ENCODE data around the gene MYH9.
"Not testable (repeated sequence)": the region's sequence is repeated elsewhere in the genome, so short reads cannot be mapped to it uniquely, and the experiment has no call there.

GRCh38 chr22:36251979-36252608, 135.7 kb downstream of the MYH9 start:
- TF ChIP-seq, protein P1, sequence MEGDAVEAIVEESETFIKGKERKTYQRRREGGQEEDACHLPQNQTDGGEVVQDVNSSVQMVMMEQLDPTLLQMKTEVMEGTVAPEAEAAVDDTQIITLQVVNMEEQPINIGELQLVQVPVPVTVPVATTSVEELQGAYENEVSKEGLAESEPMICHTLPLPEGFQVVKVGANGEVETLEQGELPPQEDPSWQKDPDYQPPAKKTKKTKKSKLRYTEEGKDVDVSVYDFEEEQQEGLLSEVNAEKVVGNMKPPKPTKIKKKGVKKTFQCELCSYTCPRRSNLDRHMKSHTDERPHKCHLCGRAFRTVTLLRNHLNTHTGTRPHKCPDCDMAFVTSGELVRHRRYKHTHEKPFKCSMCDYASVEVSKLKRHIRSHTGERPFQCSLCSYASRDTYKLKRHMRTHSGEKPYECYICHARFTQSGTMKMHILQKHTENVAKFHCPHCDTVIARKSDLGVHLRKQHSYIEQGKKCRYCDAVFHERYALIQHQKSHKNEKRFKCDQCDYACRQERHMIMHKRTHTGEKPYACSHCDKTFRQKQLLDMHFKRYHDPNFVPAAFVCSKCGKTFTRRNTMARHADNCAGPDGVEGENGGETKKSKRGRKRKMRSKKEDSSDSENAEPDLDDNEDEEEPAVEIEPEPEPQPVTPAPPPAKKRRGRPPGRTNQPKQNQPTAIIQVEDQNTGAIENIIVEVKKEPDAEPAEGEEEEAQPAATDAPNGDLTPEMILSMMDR (IDR thresholded peaks at IDR 0.05; ENCODE audit: low read length): not testable (repeated sequence)
- not testable (repeated sequence) for TF ChIP-seq EZH2phosphoT487 (IDR thresholded peaks at IDR 0.05; ENCODE audit: low read length)
